GM21360 (cell line): ENCODE data around the gene R3HCC1L.
"Not testable (repeated sequence)": the region's sequence is repeated elsewhere in the genome, so short reads cannot be mapped to it uniquely, and the experiment has no call there.

Source experiments
- ATAC-seq: cut with Tn5 transposase; IDR thresholded peaks from one replicate; pipeline ENCODE4 v1.9.1; 2021; ENCODE audit warnings: mild to moderate bottlenecking, moderate library complexity; ENCODE audit not compliant: unreplicated experiment

R3HCC1L gene

DNA sequence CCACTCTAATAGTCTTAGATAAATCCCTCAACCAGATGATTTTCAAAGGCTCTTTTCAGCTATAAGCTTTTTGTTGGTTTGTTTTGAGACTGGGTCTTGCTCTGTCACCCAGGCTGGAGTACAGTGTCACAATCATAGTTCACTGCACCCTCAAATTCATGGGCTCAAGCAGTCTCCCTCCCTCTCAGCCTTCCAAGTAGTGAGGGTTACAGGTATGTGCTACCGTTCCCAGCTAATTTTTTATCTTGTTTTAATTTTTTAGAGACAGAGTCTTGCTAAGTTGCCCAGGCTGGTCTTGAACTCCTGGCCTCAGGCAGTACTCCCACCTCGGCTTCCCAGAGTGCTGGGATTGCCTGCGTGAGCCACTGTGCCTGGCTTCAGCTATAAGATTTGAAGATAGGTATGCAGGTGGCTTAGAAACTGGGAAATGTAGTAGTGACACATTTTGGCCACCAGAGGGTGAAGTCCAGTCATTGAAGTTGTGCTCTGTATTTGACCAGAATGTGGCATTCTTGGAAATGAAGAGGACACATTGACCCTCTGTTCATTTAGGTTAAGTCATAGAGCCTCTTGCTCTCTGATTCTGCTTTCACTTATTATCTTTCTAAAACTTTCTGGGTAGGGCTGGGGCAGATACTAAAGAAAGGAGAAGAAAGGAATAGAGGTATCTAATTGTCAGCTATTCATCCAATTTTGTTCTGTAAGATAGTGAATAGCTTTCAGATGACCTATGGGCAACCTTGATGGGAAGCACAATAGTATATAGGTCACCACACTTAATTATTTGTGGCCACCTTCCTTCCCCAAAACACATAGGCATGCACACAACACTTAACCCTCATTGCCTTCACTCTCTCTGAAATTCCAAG is 36.0 kb downstream of the R3HCC1L start:
- ATAC-seq: no peak

DNA sequence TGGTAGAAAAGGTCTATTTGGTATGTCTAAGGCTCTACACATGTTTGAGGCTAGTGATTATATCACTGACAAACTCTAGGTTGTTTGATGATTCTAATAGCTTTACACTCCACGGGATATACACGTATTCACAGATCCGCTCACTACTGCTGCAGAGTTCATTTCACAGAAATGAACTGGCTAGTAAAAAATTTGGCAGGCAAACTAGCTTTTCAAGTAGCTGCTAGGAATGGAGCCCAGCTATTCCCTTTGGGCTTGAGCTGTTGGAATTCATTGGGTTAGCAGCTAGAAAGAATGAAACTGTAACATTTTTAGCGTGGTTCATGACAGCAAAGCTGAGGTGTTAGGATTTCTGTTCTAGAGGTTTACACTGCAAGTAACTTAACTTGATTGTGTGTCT is 37.6 kb downstream of the R3HCC1L start:
- ATAC-seq: no peak

DNA sequence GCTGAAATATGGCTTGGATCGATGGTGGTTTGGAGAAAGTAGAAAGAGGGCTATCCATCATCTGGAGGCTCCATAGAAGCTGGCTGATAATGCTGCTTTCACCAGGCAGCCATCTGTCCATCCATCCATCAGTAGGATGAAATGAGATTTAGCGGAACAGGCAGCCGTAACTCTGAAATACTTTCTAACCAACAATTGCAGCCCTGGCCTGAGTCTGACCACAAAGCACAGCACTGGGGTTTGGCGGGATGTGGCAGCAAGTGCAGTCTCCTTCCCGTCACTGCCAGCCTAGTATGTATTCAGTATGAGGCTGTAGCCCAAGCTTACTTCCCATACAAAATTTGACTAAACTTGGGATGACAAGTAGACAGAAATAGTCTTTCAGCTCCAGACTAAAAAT is 38.0 kb downstream of the R3HCC1L start:
- ATAC-seq: no peak

DNA sequence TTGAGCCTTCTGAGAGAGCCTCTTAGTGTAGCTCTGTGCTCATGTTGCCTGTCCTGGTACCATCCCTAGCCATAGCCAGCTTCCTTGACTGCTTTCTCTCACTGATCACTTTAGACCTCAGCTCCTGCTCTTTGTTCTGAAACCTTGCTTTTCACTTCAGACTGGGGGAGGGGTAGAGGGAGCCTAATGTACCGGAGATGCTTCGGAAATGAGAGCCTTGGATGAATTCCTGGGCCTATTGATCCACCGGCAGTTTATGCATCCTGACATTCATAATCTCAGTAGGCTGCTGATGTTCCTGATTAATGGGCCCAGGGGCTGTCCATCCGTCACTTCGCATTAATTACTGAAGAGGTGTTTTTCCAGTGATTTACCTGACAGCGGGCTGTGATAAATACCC is 38.8 kb downstream of the R3HCC1L start:
- no peak for ATAC-seq

DNA sequence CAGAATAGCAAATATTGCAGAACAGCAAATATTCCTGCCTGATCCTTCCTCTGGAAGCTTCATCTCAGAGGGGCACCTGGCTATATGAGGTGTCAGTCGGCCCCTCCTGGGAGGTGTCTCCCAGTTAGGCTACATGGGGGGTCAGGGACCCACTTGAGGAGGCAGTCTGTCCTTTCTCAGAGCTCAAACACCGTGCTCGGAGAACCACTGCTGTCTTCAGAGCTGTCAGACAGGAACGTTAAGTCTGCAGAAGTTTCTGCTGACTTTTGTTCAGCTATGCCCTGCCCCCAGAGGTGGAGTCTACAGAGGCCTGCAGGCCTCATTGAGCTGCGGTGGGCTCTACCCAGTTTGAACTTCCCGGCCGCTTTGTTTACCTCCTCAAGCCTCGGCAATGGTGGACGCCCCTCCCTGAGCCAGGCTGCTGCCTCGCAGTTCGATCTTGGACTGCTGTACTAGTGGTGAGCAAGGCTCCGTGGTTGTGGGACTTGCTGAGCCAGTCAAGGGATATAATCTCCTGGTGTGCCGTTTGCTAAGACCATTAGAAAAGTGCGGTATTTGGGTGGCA is 48.0 kb downstream of the R3HCC1L start:
- not testable (repeated sequence) for ATAC-seq

DNA sequence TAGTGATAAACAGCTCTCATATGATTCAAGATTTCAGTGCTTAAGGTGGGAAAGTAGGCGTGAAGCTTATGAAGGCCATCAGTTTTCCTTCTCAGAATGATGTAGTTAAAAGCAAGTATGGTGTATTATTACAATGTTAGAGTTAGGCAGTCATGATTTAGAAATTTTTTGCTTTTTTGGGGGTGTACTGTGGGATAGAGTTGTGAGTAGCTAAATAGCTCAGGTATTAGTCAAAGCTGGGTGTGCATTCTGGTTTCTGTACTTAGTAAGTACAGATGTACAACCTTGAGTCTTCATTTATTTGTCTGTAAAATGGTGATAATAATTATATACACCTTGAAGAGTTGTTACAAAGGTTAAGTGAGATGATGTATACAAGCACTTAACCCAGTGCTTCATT is 52.2 kb downstream of the R3HCC1L start:
- no peak for ATAC-seq

DNA sequence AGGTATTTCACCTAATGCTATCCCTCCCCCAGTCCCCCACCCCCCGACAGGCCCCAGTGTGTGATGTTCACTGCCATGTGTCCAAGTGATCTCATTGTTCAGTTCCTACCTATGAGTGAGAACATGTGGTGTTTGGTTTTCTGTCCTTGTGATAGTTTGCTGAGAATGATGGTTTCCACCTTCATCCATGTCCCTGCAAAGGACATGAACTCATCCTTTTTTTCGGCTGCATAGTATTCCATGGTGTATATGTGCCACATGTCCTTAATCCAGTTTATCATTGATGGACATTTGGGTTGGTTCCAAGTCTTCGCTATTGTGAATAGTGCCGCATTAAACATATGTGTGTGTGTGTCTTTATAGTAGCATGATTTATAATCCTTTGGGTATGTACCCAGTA is 56.3 kb downstream of the R3HCC1L start:
- ATAC-seq: not testable (repeated sequence)

DNA sequence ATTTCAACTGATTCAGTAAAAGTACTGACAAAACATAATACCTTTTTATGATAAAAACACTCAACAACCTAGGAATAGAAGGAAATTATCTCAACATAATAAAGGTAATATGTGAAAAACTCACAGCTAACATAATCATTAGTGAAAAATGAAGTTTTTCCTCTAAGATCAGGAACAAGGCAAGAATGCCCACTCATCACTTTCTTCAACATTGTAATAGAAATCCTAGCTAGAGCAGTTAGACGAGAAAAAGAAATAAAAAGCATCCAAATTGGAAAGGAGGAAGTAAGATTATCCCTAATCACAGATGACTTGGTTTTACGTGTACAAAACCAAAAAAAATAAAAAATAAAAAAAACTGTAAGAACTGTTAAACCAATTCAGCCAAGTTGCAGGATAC is 58.6 kb downstream of the R3HCC1L start:
- no peak for ATAC-seq

DNA sequence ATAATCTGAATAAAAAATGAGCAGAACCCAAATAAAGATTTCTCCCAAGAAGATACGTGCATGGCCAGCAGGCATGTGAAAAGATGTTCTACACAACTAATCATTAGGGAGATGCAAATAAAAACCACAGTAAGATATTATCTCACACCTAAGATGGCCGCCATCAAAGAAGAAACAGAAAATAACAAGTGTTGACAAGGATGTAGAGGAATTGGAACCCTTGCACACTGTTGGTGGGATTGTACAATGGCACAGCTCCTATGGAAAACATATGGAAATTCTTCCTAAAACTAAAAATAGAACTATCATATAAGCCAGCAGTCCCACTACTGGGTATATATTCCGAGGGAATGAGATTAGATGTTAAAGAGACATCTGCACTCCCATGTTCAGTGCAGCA is 60.2 kb downstream of the R3HCC1L start:
- ATAC-seq: no peak

DNA sequence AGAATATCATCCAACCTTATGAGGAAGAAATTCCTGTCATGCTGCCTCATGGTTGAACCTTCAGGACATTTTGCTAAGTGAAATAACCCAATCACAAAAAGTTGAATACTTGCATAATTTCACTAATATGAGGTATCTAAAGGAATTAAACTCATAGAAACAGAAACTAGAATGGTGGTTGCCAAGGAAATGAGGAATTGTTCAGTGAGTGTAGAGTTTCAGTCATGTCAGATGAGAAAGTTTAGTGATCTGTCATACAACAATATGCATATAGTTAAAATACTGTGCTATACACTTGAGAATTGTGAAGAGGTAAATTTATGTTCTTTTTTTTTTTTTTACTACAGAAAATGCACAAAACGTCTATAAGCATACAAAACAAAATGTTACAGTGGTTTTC is 60.7 kb downstream of the R3HCC1L start:
- no peak for ATAC-seq

DNA sequence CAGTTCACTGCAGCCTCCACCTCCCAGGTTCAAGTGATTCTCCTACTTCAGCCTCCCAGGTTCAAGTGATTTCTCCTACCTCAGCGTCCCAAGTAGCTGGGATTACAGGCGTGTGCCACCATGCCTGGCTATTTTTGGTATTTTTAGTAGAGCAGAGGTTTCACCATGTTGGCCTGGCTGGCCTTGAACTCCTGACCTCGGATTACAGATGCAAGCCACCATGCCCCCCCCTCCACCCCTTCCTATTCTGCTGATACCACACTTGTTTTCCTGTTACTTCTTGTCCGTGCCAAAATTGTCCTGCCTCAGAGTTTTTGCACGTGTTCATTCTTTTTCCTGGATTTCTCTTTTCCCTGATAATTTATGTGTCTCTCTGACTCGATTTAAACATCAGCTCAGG is 62.5 kb downstream of the R3HCC1L start:
- ATAC-seq: no peak

DNA sequence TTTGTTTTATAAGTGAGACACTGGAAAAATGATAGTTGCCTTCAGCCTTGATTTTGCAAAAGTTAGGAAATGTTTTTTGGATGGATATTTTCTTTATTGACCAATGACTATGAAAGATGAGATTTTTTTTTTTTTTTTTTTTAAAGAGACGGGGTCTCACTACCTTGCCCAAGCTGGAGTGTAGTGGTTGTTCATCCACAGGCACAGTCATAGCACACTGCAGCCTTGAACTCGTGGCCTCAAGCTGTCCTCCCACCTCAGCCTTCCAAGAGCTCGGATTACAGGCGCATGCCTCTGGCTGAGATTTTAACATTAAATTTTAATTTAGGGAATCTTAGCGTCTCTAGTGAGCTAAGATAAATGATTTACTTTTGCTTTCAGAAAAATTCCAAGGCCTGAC is 67.3 kb downstream of the R3HCC1L start:
- no peak for ATAC-seq

DNA sequence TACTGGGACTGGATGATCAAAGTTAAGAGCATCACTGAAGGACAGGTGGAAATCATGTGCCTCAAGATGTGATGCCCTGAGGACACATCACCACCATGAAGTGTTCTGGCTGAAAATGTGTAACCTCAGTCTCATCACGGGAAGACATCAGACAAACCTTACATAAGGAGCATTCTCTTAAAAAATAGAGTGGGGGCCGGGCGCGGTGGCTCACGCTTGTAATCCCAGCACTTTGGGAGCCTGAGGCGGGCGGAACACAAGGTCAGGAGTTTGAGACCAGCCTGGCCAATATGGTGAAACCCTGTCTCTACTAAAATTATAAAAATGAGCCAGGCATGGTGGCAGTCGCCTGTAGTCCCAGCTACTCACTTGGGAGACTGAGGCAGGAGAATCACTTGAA is 67.9 kb downstream of the R3HCC1L start:
- no peak for ATAC-seq

DNA sequence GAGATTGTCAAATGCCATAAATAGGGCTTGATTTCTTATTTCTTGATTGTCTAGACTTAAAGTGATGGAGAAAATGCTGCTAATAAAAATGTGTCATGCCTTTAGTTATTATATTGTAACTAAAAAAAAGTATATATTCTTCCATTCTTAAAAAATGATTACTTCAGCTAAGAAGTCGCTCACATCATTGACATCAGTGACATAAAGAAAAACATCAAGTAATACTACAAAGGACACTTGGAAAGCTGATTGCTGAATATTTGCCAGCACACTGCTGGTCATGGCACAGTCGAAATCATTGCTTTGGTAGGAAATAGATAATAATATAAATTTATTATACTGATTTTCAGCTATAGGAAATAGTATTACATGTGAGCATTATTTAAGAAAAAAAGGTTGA is 70.9 kb downstream of the R3HCC1L start:
- no peak for ATAC-seq

DNA sequence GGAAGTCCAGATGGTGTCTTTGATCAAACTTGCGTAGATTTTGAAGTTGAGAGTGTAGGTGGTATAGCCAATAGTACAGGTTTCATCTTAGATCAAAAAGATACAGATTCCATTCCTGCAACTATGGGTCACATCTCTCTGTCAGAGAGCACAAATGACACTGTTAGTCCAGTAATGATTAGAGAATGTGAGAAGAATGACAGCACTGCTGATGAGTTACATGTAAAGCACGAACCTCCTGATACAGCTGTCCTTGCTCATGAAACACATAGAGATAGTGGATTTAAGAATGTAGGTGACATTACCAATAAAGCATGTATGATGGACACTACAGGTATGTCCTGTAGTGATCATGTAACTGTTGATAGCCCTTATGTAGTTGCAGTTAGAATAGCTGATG is 74.5 kb downstream of the R3HCC1L start:
- ATAC-seq: no peak

DNA sequence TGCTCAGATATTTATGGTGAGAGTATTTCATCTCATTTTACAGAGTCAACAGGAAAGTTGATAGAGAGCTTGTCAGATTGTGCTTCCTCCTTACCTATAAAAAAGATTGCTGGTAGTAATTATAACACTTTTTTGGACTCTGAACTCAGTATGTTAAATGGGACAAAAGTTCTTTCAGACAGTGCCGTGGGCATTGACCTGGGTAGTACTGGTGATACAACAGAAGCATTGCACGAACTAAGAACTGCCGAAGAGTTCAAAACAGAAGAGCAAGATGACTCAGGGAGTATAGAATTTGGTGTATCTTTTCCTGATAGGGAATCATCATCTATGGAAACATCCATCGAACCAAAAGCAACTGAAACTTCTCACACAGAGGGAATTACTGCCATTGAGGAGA is 75.0 kb downstream of the R3HCC1L start:
- ATAC-seq: no peak

DNA sequence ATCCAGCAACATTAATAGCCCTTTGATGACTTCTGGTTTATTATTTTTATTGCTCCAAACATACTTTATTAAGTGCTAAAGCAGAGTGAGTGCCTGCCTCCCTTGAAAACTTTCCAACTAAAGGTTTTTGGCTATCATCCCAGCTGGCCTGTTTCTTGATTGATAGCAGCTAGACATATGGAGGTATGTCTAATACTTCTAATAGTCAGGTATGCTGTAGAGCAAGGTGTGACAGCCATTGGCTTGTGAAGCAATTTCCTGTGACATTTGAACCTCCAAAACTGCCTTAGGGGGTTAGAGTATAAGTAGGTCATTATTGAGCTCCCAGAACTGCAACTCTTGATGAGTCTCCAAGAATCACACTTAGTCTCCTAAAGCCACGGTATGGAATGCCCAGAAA is 77.7 kb downstream of the R3HCC1L start:
- ATAC-seq: no peak

DNA sequence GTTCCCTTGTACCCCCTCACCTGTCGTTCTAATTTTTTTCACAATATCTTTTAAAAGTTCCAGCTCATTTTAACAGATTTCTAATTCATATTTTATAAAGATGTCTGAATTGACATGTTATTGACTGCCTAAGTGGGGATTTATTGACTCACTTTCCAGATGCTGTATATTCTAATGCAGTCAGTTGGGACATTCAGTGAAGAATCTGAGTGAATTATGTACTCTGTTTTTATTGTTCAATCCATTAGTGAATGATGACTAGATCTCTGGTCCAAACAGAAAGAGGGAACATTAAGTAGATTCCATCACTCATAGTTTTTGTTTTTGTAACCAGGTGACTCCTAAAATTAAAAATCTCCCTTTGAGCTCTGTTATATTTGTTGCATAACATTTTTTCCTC is 79.3 kb downstream of the R3HCC1L start:
- ATAC-seq: no peak

DNA sequence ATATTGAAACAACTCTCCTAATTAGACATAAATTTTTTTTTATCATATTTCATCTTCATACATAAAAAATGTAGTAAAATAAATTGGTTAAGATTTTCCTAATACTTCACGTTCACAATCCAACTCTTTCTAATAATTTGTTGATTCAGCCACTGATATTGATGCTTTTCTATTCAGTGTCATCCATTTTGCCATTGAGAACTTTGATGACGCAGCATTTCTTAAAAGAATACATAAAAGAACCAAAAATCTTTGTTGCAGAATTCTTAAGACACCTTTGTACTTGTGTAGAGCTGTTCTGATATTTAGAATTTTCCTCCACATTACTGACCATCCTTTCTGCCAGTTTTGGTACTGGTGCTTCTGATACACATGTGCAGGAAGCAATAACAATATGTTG is 80.9 kb downstream of the R3HCC1L start:
- no peak for ATAC-seq

DNA sequence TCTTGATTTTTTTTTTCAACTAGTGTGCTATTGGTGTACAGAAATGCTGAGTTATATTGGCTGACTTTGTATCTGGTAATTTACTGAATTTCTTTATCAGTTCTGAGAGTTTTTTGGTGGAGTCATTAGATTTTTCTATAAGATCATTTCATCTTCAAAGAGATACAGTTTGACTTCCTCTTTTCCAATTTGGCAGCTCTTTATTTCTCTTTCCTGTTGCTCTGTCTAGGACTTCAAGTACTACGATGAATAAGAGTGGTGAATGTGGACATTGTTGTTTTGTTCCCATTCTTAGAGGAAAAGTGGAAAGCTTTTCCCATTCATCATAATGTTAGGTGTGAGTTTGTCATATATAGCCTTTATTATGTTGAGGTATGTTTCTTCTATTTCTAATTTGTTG is 83.3 kb downstream of the R3HCC1L start:
- no peak for ATAC-seq

DNA sequence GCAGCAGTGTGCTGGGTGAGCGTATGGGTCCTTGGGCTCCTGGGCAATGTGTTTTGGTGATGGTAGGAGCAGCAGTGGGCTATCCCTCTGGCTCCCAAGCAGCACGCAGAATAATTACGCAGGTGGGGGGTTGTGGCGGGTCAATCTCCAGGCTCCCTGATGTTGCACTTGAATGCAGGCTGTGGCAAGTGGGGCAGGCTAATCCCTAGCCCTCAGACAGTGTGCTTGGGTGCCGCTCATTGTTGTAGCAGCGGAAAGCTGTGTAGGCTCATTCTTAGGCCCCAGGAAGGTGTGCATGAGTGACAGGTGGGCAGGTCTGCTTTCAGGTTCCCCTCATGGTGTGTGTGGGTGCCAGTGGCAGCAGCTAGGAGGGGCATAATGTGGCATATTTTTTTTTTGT is 89.4 kb downstream of the R3HCC1L start:
- ATAC-seq: no peak

DNA sequence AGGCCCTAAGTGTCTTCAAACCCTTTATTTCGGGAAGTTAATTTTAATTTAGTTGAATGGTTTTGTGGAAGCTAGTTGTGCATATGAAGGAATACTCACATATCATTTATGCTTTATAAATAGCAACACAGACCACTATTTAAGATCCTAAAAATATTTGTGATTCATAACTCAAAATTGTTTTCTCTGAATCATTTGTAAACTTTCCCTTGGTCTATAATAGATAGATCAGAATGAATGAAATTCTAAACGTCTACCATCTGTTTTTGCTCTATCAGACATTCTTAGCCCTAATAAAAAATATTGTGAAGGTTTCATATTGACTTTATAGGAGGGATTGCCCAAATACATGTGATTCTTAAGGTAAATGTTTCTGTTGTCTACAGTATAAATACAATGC is 90.1 kb downstream of the R3HCC1L start:
- no peak for ATAC-seq

DNA sequence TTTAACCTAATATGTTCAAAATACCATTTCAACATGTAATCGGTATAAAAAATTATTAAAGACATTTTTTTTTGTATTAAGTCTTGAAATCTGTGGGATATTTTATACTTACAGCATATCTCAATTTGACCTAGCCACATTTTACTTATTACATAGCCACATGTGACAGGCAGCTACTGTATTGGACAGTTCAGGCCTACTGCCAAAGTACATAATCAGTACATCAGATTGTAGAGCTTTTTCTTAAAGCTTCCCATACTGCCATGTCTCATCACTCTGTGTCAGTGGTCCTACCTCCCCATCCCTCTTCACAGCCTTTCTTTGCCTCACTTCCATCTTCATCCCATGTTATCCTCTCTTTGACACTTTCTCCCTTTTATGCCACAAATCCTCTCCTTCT is 90.5 kb downstream of the R3HCC1L start:
- ATAC-seq: no peak
